ENCODE measurements around the gene SLC25A47. TPM values are rescaled to one million over a fixed set of nuclear protein-coding genes. Genes with fewer than 3 reads are reported as not detected.

Gene SLC25A47
- total RNA-seq, 1 experiment from 2014 or later, result not detected

DNA sequence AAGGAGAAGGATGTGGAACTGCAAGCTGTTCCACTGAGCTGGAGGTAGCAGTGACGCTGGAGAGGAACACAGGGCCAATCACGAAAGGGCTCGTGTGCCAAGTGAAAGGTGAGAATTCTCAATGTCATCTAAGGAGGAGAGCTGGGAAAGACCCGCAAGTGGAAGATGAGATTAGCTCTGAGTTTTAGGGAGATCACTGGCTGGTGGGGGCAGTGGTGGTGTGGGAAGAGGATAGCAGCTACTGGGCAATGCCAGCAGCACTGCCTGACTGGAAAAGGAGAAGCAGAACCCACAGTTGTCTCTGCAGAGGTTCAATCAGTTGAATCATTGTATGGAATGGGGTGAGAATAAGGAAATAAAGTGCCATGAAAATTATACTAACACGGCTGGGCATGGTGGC lies 27.8 kb downstream of the SLC25A47 start (continued):
- TF ChIP-seq, protein P1, sequence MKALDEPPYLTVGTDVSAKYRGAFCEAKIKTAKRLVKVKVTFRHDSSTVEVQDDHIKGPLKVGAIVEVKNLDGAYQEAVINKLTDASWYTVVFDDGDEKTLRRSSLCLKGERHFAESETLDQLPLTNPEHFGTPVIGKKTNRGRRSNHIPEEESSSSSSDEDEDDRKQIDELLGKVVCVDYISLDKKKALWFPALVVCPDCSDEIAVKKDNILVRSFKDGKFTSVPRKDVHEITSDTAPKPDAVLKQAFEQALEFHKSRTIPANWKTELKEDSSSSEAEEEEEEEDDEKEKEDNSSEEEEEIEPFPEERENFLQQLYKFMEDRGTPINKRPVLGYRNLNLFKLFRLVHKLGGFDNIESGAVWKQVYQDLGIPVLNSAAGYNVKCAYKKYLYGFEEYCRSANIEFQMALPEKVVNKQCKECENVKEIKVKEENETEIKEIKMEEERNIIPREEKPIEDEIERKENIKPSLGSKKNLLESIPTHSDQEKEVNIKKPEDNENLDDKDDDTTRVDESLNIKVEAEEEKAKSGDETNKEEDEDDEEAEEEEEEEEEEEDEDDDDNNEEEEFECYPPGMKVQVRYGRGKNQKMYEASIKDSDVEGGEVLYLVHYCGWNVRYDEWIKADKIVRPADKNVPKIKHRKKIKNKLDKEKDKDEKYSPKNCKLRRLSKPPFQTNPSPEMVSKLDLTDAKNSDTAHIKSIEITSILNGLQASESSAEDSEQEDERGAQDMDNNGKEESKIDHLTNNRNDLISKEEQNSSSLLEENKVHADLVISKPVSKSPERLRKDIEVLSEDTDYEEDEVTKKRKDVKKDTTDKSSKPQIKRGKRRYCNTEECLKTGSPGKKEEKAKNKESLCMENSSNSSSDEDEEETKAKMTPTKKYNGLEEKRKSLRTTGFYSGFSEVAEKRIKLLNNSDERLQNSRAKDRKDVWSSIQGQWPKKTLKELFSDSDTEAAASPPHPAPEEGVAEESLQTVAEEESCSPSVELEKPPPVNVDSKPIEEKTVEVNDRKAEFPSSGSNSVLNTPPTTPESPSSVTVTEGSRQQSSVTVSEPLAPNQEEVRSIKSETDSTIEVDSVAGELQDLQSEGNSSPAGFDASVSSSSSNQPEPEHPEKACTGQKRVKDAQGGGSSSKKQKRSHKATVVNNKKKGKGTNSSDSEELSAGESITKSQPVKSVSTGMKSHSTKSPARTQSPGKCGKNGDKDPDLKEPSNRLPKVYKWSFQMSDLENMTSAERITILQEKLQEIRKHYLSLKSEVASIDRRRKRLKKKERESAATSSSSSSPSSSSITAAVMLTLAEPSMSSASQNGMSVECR (CRISPR knock-in tag; IDR thresholded peaks at IDR 0.05; ENCODE audit: borderline replicate concordance), result no peak
- TF ChIP-seq, protein P2, sequence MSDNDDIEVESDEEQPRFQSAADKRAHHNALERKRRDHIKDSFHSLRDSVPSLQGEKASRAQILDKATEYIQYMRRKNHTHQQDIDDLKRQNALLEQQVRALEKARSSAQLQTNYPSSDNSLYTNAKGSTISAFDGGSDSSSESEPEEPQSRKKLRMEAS (CRISPR knock-in tag; IDR thresholded peaks at IDR 0.05), result no peak
- TF ChIP-seq ELF4 (CRISPR knock-in tag; IDR thresholded peaks at IDR 0.05; ENCODE audit: low read depth) (no peak), ATF1 (CRISPR knock-in tag; IDR thresholded peaks at IDR 0.05) (no peak), ZNF396 (CRISPR knock-in tag; IDR thresholded peaks at IDR 0.05; ENCODE audit: borderline replicate concordance) (no peak), HMGA2 (CRISPR knock-in tag; IDR thresholded peaks at IDR 0.05) (no peak), TEAD4 (CRISPR knock-in tag; IDR thresholded peaks at IDR 0.05) (no peak), OVOL2 (CRISPR knock-in tag; IDR thresholded peaks at IDR 0.05; ENCODE audit: borderline replicate concordance) (no peak), PRRX2 (CRISPR knock-in tag; IDR thresholded peaks at IDR 0.05) (no peak), GTF2I (CRISPR knock-in tag; conservative IDR thresholded peaks at IDR 0.05) (no peak)
- TF ChIP-seq, protein P3, sequence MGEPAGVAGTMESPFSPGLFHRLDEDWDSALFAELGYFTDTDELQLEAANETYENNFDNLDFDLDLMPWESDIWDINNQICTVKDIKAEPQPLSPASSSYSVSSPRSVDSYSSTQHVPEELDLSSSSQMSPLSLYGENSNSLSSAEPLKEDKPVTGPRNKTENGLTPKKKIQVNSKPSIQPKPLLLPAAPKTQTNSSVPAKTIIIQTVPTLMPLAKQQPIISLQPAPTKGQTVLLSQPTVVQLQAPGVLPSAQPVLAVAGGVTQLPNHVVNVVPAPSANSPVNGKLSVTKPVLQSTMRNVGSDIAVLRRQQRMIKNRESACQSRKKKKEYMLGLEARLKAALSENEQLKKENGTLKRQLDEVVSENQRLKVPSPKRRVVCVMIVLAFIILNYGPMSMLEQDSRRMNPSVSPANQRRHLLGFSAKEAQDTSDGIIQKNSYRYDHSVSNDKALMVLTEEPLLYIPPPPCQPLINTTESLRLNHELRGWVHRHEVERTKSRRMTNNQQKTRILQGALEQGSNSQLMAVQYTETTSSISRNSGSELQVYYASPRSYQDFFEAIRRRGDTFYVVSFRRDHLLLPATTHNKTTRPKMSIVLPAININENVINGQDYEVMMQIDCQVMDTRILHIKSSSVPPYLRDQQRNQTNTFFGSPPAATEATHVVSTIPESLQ (CRISPR knock-in tag; IDR thresholded peaks at IDR 0.05), result no peak

DNA sequence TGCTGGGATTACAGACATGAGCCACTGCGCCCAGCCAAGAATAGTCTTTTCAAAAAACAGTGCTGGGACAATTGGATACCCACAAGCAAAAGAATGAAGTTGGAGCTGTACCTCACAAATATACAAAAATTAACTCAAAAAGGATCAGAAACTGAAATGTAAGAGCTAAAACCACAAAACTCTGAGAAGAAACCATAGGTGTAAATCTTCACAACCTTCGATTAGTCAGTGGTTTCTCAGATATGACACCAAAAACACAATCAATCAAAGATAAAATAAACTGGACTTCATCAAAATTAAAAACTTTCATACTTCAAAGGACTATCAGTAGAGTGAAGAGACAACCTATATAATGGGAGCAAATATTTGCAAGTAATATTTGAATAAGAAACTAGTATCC lies 35.3 kb downstream of the SLC25A47 start:
- Mint-ChIP-seq H3K4me1 (no peaks in the 10 kb centered on the region), H3K9me3 (peaks cover 9% of the 10 kb centered on the region), H3K27ac (no peak overlapping the region), H3K36me3 (peaks cover 55% of the 10 kb centered on the region), H3K27me3 (ENCODE audit: low read depth) (no peaks in the 10 kb centered on the region), H3K4me3 (no peak overlapping the region)
- ChIA-PET CTCF (no interaction called here), POLR2A (no interaction called here)
- TF ChIP-seq NFATC4 (CRISPR knock-in tag; IDR thresholded peaks at IDR 0.05) (no peak), CREM (CRISPR knock-in tag; IDR thresholded peaks at IDR 0.05) (no peak), JUN (CRISPR knock-in tag; IDR thresholded peaks at IDR 0.05) (no peak), ZBTB21 (CRISPR knock-in tag; IDR thresholded peaks at IDR 0.05; ENCODE audit: borderline replicate concordance) (no peak), ESRRA (CRISPR knock-in tag; IDR thresholded peaks at IDR 0.05; ENCODE audit: borderline replicate concordance) (no peak), ZNF138 (CRISPR knock-in tag; conservative IDR thresholded peaks at IDR 0.05) (no peak), NFYB (CRISPR knock-in tag; conservative IDR thresholded peaks at IDR 0.05; ENCODE audit: low read depth) (no peak)
- TF ChIP-seq, protein P4, sequence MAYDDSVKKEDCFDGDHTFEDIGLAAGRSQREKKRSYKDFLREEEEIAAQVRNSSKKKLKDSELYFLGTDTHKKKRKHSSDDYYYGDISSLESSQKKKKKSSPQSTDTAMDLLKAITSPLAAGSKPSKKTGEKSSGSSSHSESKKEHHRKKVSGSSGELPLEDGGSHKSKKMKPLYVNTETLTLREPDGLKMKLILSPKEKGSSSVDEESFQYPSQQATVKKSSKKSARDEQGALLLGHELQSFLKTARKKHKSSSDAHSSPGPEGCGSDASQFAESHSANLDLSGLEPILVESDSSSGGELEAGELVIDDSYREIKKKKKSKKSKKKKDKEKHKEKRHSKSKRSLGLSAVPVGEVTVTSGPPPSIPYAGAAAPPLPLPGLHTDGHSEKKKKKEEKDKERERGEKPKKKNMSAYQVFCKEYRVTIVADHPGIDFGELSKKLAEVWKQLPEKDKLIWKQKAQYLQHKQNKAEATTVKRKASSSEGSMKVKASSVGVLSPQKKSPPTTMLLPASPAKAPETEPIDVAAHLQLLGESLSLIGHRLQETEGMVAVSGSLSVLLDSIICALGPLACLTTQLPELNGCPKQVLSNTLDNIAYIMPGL (CRISPR knock-in tag; IDR thresholded peaks at IDR 0.05), result no peak
- TF ChIP-seq, protein P5, sequence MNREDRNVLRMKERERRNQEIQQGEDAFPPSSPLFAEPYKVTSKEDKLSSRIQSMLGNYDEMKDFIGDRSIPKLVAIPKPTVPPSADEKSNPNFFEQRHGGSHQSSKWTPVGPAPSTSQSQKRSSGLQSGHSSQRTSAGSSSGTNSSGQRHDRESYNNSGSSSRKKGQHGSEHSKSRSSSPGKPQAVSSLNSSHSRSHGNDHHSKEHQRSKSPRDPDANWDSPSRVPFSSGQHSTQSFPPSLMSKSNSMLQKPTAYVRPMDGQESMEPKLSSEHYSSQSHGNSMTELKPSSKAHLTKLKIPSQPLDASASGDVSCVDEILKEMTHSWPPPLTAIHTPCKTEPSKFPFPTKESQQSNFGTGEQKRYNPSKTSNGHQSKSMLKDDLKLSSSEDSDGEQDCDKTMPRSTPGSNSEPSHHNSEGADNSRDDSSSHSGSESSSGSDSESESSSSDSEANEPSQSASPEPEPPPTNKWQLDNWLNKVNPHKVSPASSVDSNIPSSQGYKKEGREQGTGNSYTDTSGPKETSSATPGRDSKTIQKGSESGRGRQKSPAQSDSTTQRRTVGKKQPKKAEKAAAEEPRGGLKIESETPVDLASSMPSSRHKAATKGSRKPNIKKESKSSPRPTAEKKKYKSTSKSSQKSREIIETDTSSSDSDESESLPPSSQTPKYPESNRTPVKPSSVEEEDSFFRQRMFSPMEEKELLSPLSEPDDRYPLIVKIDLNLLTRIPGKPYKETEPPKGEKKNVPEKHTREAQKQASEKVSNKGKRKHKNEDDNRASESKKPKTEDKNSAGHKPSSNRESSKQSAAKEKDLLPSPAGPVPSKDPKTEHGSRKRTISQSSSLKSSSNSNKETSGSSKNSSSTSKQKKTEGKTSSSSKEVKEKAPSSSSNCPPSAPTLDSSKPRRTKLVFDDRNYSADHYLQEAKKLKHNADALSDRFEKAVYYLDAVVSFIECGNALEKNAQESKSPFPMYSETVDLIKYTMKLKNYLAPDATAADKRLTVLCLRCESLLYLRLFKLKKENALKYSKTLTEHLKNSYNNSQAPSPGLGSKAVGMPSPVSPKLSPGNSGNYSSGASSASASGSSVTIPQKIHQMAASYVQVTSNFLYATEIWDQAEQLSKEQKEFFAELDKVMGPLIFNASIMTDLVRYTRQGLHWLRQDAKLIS (CRISPR knock-in tag; IDR thresholded peaks at IDR 0.05; ENCODE audit: borderline replicate concordance), result no peak
- DNase-seq (ENCODE audit: low spot score) (no peak), ATAC-seq (no peak)
